ENCODE data around the gene SACS. TPM values are rescaled to one million over a fixed set of nuclear protein-coding genes. Genes with fewer than 3 reads are reported as not detected.

Gene SACS
- total and polyA plus RNA-seq, 9 donors, result 3.2 to 16.9 (median 13.0) TPM

DNA sequence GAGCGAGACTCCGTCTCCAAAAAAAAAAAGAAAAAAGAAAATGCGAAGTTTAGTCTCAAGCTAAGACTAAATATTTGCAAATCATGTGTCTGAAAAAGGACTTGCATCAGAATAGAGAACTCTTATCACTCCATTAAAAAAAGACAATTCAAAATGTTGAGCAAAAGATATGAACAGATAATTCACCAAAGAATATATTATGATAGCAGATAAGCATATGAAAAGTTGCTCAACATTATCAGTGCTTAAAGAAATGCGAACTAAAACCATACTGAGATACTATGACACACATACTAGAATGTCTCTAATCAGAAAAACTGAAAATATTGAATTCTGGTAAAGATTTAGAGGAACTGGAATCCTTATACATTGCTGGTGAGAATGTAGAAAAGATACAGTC lies 38.7 kb upstream of the SACS start:
- TF ChIP-seq, protein P1, sequence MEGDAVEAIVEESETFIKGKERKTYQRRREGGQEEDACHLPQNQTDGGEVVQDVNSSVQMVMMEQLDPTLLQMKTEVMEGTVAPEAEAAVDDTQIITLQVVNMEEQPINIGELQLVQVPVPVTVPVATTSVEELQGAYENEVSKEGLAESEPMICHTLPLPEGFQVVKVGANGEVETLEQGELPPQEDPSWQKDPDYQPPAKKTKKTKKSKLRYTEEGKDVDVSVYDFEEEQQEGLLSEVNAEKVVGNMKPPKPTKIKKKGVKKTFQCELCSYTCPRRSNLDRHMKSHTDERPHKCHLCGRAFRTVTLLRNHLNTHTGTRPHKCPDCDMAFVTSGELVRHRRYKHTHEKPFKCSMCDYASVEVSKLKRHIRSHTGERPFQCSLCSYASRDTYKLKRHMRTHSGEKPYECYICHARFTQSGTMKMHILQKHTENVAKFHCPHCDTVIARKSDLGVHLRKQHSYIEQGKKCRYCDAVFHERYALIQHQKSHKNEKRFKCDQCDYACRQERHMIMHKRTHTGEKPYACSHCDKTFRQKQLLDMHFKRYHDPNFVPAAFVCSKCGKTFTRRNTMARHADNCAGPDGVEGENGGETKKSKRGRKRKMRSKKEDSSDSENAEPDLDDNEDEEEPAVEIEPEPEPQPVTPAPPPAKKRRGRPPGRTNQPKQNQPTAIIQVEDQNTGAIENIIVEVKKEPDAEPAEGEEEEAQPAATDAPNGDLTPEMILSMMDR (IDR thresholded peaks at IDR 0.05), result no peak
- no peaks in the 10 kb centered on the region for H3K27me3 ChIP-seq
- WGBS, 3 donors, result 81 to 92% (median 91%) methylated on average over 4 of the region's 4 CpGs
- intact Hi-C loops (cut with DNase I), result loop anchor here in 1 of 4 donors (5.0 kb wide), 1 partner anchor 400 kb away; no protein-coding TSS in a partner anchor
- no peaks in the 10 kb centered on the region for H3K36me3 ChIP-seq
- no peak for DNase-seq
- no peak overlapping the region for H3K4me3 ChIP-seq
- no peaks in the 10 kb centered on the region for H3K4me1 ChIP-seq (ENCODE audit: insufficient read depth)
- H3K9me3 ChIP-seq, result no peaks in the 10 kb centered on the region
- H3K27ac ChIP-seq, result no peak overlapping the region

DNA sequence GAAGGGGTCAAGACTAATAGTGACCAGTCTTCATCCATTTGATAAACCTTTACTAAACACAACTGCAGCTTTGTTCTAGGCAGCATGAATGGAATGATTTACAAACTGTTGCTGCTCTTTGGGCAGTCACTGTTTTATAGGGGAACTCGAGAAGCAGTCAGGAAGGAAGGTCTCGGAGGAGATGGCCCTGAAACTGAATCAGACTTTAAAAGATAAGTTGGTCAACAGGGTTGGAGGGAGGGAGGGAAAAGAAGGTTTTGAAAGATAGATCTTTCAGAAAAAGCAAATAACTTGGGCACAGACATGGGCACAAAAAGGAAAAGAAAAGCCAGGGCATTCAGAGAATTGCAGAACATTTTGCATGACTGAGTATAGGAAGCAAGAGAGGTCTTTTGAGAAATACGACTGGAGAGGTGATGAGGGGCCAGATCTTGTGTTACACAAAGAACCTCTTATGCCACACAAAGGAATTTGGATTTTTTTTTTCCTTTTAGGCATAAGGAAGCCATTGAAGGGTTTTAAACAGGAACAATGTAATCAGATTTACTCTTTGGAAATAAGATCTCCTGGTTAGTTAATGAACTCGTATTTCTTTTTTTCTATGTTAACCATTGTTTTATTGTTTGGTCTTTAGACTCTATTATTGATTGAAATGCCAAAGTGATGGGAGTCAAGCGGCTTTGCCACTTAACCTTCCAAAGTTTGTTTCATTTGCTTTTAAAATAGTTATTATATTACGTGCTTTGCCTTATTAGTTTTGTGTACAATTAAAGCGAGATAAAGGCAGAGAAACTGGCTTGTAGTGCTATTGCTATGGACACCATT lies 37.5 kb upstream of the SACS start:
- Histone ChIP-seq H3K27me3 (no peaks in the 10 kb centered on the region), H3K4me1 (ENCODE audit: insufficient read depth) (no peaks in the 10 kb centered on the region), H3K9me3 (no peaks in the 10 kb centered on the region), H3K36me3 (no peaks in the 10 kb centered on the region), H3K27ac (no peak overlapping the region), H3K4me3 (no peak overlapping the region)
- WGBS, 3 donors, result 80 to 90% (median 83%) methylated on average over 7 of the region's 7 CpGs
- TF ChIP-seq, protein P1 (IDR thresholded peaks at IDR 0.05), result no peak
- TF ChIP-seq POLR2A (IDR thresholded peaks at IDR 0.05), result no peak
- TF ChIP-seq EP300 (IDR thresholded peaks at IDR 0.05), result no peak
- intact Hi-C loops (cut with DNase I), result loop anchor here in 1 of 4 donors (5.0 kb wide), 1 partner anchor 401 kb away; no protein-coding TSS in a partner anchor
- no peak for DNase-seq

DNA sequence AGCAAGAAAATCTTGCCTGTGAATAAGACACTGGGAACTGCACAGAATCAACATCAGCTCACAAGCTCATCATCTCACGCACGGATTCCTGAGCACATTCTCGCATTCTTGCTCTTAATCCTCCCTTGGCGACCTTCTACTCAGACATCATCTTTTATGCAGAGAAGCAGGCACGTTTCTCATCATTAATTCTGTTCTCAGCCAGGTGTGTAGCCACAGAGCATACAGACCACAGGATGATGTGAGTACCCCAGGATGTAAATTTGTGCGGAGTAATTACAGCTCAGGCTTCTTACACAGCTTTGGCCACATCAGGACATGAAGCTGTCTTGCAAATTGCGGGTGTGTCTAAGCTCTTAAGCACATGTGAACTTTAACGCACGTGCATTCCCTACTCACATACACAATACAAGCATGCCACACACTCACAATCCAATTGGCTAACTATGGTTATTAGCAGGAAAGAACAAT lies 36.5 kb upstream of the SACS start:
- Histone ChIP-seq H3K4me1 (ENCODE audit: insufficient read depth) (no peaks in the 10 kb centered on the region), H3K9me3 (no peaks in the 10 kb centered on the region), H3K27ac (no peak overlapping the region), H3K36me3 (no peaks in the 10 kb centered on the region), H3K4me3 (no peak overlapping the region), H3K27me3 (no peaks in the 10 kb centered on the region)
- intact Hi-C loops (cut with DNase I), result loop anchor here (5.0 to 10.0 kb wide), 4 partner anchors 105 to 405 kb away; partner anchors contain the start of gene TNFRSF19 (in 1 of the 4)
- TF ChIP-seq EP300 (IDR thresholded peaks at IDR 0.05) (no peak), POLR2A (IDR thresholded peaks at IDR 0.05) (no peak)
- TF ChIP-seq, protein P1 (IDR thresholded peaks at IDR 0.05), result no peak
- DNase-seq, result no peak
- 63 to 80% (median 76%) methylated on average over 9 of the region's 9 CpGs for WGBS, 3 donors

DNA sequence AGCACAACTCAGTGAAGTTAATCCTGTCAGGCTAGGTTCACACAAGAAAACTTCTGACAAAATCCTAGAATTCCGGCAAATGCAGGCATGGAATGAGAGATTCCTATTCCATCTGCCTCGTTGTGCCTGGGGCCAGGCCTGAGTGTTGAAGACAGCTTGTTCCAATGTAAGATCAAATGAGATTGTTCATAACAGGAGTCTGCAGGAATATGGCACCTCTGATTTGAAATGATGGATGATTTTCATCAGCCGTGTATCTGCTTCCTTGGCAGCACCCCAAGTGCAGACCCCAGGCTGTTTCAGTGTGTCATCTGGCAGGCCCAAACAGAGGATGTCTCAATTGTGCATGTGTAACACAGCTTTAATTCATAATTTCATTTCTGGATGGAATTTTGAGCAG lies 35.3 kb upstream of the SACS start:
- Histone ChIP-seq H3K4me3 (no peak overlapping the region), H3K27ac (no peak overlapping the region), H3K9me3 (no peaks in the 10 kb centered on the region), H3K27me3 (no peaks in the 10 kb centered on the region), H3K36me3 (no peaks in the 10 kb centered on the region), H3K4me1 (ENCODE audit: insufficient read depth) (no peaks in the 10 kb centered on the region)
- TF ChIP-seq, protein P1 (IDR thresholded peaks at IDR 0.05), result no peak
- no peak for TF ChIP-seq POLR2A (IDR thresholded peaks at IDR 0.05)
- TF ChIP-seq EP300 (IDR thresholded peaks at IDR 0.05), result no peak
- intact Hi-C loops (cut with DNase I), result loop anchor here in 3 of 4 donors (5.0 to 10.0 kb wide), 4 partner anchors 106 to 406 kb away; partner anchors contain the start of gene TNFRSF19 (in 1 of the 3)
- no peak for DNase-seq
- WGBS, 3 donors, result 58 to 93% (median 72%) methylated on average over 3 of the region's 3 CpGs
